ENCODE data around the gene ZNF558. TPM values are rescaled to one million over a fixed set of nuclear protein-coding genes. Genes with fewer than 3 reads are reported as not detected.

ZNF558 gene
- total RNA-seq, 1 donor, result 11.7 TPM

- no peak for DNase-seq (ENCODE audit: low read depth)
- peak overlapping the region; percentile 79 for H3K4me3 ChIP-seq (ENCODE audit: low read depth, low read length)
- TF ChIP-seq CTCF (IDR thresholded peaks at IDR 0.05; ENCODE audit: insufficient read depth, low read depth, low read length), result no peak
Measured at GRCh38 chr19:8831373-8831772, 731 bp downstream of the ZNF558 start.

GRCh38 chr19:8827277-8827676 is 4.8 kb downstream of the ZNF558 start:
- no peak for TF ChIP-seq CTCF (IDR thresholded peaks at IDR 0.05; ENCODE audit: insufficient read depth, low read depth, low read length)
- no peak overlapping the region for H3K4me3 ChIP-seq (ENCODE audit: low read depth, low read length)
- no peak for DNase-seq (ENCODE audit: low read depth)

- DNase-seq (ENCODE audit: low read depth), result no peak
- H3K4me3 ChIP-seq (ENCODE audit: low read depth, low read length), result no peak overlapping the region
- no peak for TF ChIP-seq CTCF (IDR thresholded peaks at IDR 0.05; ENCODE audit: insufficient read depth, low read depth, low read length)
Measured at GRCh38 chr19:8826371-8826770, 5.7 kb downstream of the ZNF558 start.

GRCh38 chr19:8821748-8822241 is 10.3 kb downstream of the ZNF558 start:
- no peak for DNase-seq (ENCODE audit: low read depth)
- TF ChIP-seq CTCF (IDR thresholded peaks at IDR 0.05; ENCODE audit: insufficient read depth, low read depth, low read length), result no peak
- no peak overlapping the region for H3K4me3 ChIP-seq (ENCODE audit: low read depth, low read length)

GRCh38 chr19:8820234-8820633 is 11.9 kb downstream of the ZNF558 start:
- TF ChIP-seq CTCF (IDR thresholded peaks at IDR 0.05; ENCODE audit: insufficient read depth, low read depth, low read length), result no peak
- DNase-seq (ENCODE audit: low read depth), result no peak
- H3K4me3 ChIP-seq (ENCODE audit: low read depth, low read length), result no peak overlapping the region

- DNase-seq (ENCODE audit: low read depth), result no peak
- no peak overlapping the region for H3K4me3 ChIP-seq (ENCODE audit: low read depth, low read length)
- no peak for TF ChIP-seq CTCF (IDR thresholded peaks at IDR 0.05; ENCODE audit: insufficient read depth, low read depth, low read length)
Measured at GRCh38 chr19:8815780-8816179, 16.3 kb downstream of the ZNF558 start.

GRCh38 chr19:8814176-8814575 is 17.9 kb downstream of the ZNF558 start:
- no peak for TF ChIP-seq CTCF (IDR thresholded peaks at IDR 0.05; ENCODE audit: insufficient read depth, low read depth, low read length)
- no peak for DNase-seq (ENCODE audit: low read depth)
- H3K4me3 ChIP-seq (ENCODE audit: low read depth, low read length), result no peak overlapping the region

Measured in fibroblast of villous mesenchyme (primary cell).